Liver (tissue), 9 donors: ENCODE measurements around the gene TMEM178B. TPM values are rescaled to one million over a fixed set of nuclear protein-coding genes. Genes with fewer than 3 reads are reported as not detected.

Experiments used
- DNase-seq: peaks from one replicate; pipeline ENCODE4 v3.0.0-alpha.2; 2017; ENCODE audit warnings: low spot score
- H3K27ac ChIP-seq, 2 donors: one replicate each; pipeline ENCODE4 v1.7.0; 2013; ENCODE audit warnings: inconsistent platforms in 2 of 2, low read length in 2 of 2, control low read depth in 1 of 2, low read depth in 1 of 2, mild to moderate bottlenecking in 1 of 2
- H3K27me3 ChIP-seq, 4 donors: one replicate each; pipeline versions ENCODE4 v1.6.1 to v1.7.0; 2013; ENCODE audit warnings: low read length in 3 of 4, inconsistent platforms in 1 of 4, mild to moderate bottlenecking in 1 of 4, moderate library complexity in 1 of 4; ENCODE audit not compliant: control insufficient read depth in 4 of 4, insufficient read depth in 4 of 4
- H3K36me3 ChIP-seq, 4 donors: one replicate each; pipeline versions ENCODE4 v1.6.1 to v1.7.0; 2013; ENCODE audit warnings: low read length in 3 of 4, mild to moderate bottlenecking in 3 of 4, low read depth in 1 of 4, moderate library complexity in 1 of 4; ENCODE audit not compliant: control insufficient read depth in 4 of 4, insufficient read depth in 3 of 4
- H3K4me1 ChIP-seq, 4 donors: one replicate each; pipeline versions ENCODE4 v1.6.1 to v1.7.0; 2013; ENCODE audit warnings: low read length in 3 of 4, mild to moderate bottlenecking in 3 of 4, moderate library complexity in 1 of 4; ENCODE audit not compliant: control insufficient read depth in 4 of 4, insufficient read depth in 4 of 4
- H3K4me3 ChIP-seq, 3 donors: one replicate each; pipeline versions ENCODE4 v1.6.1 to v1.7.0; 2013; ENCODE audit warnings: low read length in 3 of 3, control low read depth in 1 of 3, low read depth in 1 of 3, mild to moderate bottlenecking in 1 of 3
- H3K9ac ChIP-seq, 2 donors: one replicate each; pipeline ENCODE4 v1.7.0; 2013; ENCODE audit warnings: low read length in 2 of 2, mild to moderate bottlenecking in 2 of 2, moderate library complexity in 2 of 2, control low read depth in 1 of 2, low read depth in 1 of 2
- H3K9me3 ChIP-seq, 4 donors: one replicate each; pipeline versions ENCODE4 v1.6.1 to v1.7.0; 2013; ENCODE audit warnings: low read length in 3 of 4; ENCODE audit not compliant: control insufficient read depth in 4 of 4
- EGR1 ChIP-seq, 2 donors: IDR thresholded peaks; 2 replicates each; pipeline ENCODE4 v1.6.1; 2016 to 2018; ENCODE audit warnings: antibody characterized with exemption in 2 of 2, low read depth in 2 of 2
- FOXA1 ChIP-seq: IDR thresholded peaks from 2 replicates; pipeline ENCODE4 v1.6.1; 2016; ENCODE audit warnings: antibody characterized with exemption
- HNF4G ChIP-seq: IDR thresholded peaks from 2 replicates; pipeline ENCODE4 v1.6.1; 2016; ENCODE audit warnings: antibody characterized with exemption
- JUND ChIP-seq, 2 donors: IDR thresholded peaks; 2 replicates each; pipeline ENCODE4 v1.6.1; 2016; ENCODE audit warnings: antibody characterized with exemption in 2 of 2
- RAD21 ChIP-seq, 2 donors: IDR thresholded peaks; 2 replicates each; pipeline ENCODE4 v1.6.1; 2016; ENCODE audit warnings: antibody characterized with exemption in 2 of 2, mild to moderate bottlenecking in 2 of 2
- RXRA ChIP-seq, 2 donors: IDR thresholded peaks; 2 replicates each; pipeline ENCODE4 v1.6.1; 2017 to 2018; ENCODE audit warnings: antibody characterized with exemption in 2 of 2, mild to moderate bottlenecking in 1 of 2
- TAF1 ChIP-seq: conservative IDR thresholded peaks from 2 replicates; pipeline ENCODE4 v1.6.1; 2016; ENCODE audit warnings: antibody characterized with exemption, mild to moderate bottlenecking
- YY1 ChIP-seq: IDR thresholded peaks from 2 replicates; pipeline ENCODE4 v1.6.1; 2016; ENCODE audit warnings: antibody characterized with exemption, mild to moderate bottlenecking
- WGBS: extraction: QIAGEN DNeasy Blood & Tissue Kit; methylation state at CpG from one replicate; pipeline ENCODE4 v1.1.7; 2013; 5-methylcytosine and 5-hydroxymethylcytosine counted together
- polyA plus RNA-seq, 2 donors: library from polyadenylated mRNA; stranded (reverse) in 1 of 2; unstranded in 1 of 2; fragments of 200-250 nt in 1 of 2; fragments of >200 nt in 1 of 2; fragmentation: Nextera tagmentation in 1 of 2; extraction: Ambion mirVana in 1 of 2; gene quantifications; one replicate each; pipeline versions ENCODE4 v1.2.1 to v1.2.3, GENCODE V29; 2013 to 2015
- total RNA-seq, 2 donors: library from RNA; depleted of rRNA; stranded (reverse); fragments of >200 nt; gene quantifications; one replicate each; pipeline ENCODE4 v1.2.3, GENCODE V29; 2014
- TF ChIP-seq, protein P1 (sequence below): fragments of 150-350 bp; IDR thresholded peaks from 2 replicates; pipeline ENCODE4 v1.5.1; 2017; ENCODE audit warnings: improper control_type of control experiment, low read depth, low read length; ENCODE audit not compliant: missing input control
- TF ChIP-seq, protein P2 (sequence below): IDR thresholded peaks from 2 replicates; pipeline ENCODE4 v1.6.1; 2016; ENCODE audit warnings: antibody characterized with exemption, mild to moderate bottlenecking
- donor health status: healthy.
- donor health status: healthy.
- donor health status: healthy.
- donor health status: healthy.
- donor health status: healthy.

Gene TMEM178B
- total and polyA plus RNA-seq, 4 donors, result under 0.01 to 0.02 (median under 0.01) TPM; not detected in 1

DNA sequence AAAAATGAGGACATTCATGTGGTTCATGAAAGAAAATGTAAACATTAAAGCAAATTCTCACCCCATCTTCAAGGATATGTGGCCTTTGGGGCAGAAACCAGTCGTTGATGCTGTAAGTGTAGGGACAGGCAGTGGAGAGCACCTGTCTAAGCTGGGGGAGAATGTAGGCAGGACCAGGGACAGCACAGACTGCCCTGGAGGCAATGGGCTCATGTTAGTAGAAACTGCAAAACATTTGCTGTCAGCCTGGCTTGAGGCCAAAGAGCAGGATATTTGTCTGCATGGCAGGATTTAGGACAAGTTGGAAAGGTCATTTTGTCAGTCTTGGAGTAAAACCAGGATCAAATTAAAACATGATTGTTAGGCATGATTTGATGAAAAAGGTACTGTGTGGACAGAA lies 265.7 kb downstream of the TMEM178B start (continued):
- TF ChIP-seq, protein P1, sequence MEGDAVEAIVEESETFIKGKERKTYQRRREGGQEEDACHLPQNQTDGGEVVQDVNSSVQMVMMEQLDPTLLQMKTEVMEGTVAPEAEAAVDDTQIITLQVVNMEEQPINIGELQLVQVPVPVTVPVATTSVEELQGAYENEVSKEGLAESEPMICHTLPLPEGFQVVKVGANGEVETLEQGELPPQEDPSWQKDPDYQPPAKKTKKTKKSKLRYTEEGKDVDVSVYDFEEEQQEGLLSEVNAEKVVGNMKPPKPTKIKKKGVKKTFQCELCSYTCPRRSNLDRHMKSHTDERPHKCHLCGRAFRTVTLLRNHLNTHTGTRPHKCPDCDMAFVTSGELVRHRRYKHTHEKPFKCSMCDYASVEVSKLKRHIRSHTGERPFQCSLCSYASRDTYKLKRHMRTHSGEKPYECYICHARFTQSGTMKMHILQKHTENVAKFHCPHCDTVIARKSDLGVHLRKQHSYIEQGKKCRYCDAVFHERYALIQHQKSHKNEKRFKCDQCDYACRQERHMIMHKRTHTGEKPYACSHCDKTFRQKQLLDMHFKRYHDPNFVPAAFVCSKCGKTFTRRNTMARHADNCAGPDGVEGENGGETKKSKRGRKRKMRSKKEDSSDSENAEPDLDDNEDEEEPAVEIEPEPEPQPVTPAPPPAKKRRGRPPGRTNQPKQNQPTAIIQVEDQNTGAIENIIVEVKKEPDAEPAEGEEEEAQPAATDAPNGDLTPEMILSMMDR, result no peak

DNA sequence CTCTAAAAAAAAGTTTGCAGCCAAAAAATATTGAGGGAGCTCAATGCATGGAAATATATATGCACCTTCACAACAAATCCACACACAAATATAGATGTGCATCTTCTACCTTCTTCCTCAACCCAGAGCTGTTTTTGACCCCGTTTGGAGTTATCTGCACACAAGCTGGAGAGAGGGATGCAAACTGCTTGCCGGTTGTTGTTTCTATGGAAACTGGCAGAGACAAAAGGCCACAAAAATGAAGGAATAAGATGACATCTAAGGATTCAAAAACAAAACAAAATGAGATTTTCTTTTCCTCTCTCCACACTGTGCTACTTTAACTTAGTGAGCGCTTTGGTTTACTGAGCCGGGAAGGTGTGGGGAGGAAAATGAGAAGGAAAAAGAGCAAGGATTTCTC lies 267.1 kb downstream of the TMEM178B start:
- Histone ChIP-seq H3K36me3 (no peaks in the 10 kb centered on the region), H3K27ac (no peak overlapping the region), H3K9ac (no peak overlapping the region), H3K4me3 (no peak overlapping the region), H3K27me3 (peaks cover 0 to 4% (median 0%) of the 10 kb centered on the region in 4 donors), H3K9me3 (peaks cover 0 to 2% (median 0%) of the 10 kb centered on the region in 4 donors), H3K4me1 (no peaks in the 10 kb centered on the region)
- 70% methylated on average over 4 of the region's 4 CpGs for WGBS
- TF ChIP-seq TAF1 (no peak), HNF4G (no peak), RXRA (IDR thresholded peaks at IDR 0.05) (no peak), EGR1 (IDR thresholded peaks at IDR 0.05; ENCODE audit: low read depth in 2 of 2) (no peak), FOXA1 (no peak), JUND (IDR thresholded peaks at IDR 0.05) (no peak)
- no peak for DNase-seq

DNA sequence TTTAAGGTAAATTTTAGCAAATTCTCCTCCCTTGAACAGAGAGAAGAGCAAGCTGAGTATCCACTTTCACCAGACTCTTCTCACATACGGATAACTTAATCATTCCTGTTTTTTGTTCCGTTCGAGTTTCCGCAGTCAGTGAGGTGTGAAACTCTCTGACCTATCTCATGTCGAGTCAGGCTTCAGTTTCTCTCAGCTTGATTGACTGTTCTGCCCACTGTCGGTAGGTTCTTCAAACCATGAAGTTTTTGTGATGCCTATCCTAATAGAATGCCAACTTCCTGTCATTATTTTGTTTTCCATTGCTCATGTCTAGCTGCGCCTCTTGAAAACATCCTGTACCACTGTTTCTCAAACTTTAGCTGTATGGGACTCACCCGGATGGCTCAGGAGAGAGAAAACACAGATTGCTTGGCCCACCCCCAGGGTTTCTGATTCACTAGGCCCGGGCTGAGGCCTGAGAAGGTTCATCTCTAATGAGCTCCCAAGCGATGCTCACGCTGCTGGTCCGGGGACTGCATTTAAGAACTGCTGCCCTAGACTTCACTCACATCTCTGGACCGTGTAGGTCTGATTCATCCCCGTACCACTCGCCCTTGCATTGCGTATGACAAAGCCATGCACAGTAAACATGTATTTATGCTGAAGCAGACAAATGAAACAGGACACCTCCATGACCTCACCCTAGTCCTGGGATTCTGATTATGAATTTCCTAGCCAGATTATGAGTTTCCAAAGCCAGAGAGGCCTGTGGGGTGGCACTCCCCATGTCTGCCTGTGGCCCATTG lies 269.0 kb downstream of the TMEM178B start:
- Histone ChIP-seq H3K4me3 (no peak overlapping the region), H3K4me1 (no peaks in the 10 kb centered on the region), H3K27ac (no peak overlapping the region), H3K36me3 (no peaks in the 10 kb centered on the region), H3K9ac (no peak overlapping the region), H3K27me3 (peaks cover 0 to 4% (median 0%) of the 10 kb centered on the region in 4 donors), H3K9me3 (no peaks in the 10 kb centered on the region)
- WGBS, result 87% methylated on average over 16 of the region's 16 CpGs
- no peak for DNase-seq
- TF ChIP-seq JUND (IDR thresholded peaks at IDR 0.05) (no peak), YY1 (no peak), TAF1 (no peak), RAD21 (IDR thresholded peaks at IDR 0.05) (no peak), RXRA (IDR thresholded peaks at IDR 0.05) (no peak)
- TF ChIP-seq, protein P2, sequence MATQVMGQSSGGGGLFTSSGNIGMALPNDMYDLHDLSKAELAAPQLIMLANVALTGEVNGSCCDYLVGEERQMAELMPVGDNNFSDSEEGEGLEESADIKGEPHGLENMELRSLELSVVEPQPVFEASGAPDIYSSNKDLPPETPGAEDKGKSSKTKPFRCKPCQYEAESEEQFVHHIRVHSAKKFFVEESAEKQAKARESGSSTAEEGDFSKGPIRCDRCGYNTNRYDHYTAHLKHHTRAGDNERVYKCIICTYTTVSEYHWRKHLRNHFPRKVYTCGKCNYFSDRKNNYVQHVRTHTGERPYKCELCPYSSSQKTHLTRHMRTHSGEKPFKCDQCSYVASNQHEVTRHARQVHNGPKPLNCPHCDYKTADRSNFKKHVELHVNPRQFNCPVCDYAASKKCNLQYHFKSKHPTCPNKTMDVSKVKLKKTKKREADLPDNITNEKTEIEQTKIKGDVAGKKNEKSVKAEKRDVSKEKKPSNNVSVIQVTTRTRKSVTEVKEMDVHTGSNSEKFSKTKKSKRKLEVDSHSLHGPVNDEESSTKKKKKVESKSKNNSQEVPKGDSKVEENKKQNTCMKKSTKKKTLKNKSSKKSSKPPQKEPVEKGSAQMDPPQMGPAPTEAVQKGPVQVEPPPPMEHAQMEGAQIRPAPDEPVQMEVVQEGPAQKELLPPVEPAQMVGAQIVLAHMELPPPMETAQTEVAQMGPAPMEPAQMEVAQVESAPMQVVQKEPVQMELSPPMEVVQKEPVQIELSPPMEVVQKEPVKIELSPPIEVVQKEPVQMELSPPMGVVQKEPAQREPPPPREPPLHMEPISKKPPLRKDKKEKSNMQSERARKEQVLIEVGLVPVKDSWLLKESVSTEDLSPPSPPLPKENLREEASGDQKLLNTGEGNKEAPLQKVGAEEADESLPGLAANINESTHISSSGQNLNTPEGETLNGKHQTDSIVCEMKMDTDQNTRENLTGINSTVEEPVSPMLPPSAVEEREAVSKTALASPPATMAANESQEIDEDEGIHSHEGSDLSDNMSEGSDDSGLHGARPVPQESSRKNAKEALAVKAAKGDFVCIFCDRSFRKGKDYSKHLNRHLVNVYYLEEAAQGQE, result no peak
